HEK293 (cell line): Measurements from ENCODE around the gene ASCC1.

ENCODE experiments used
- ATF2 ChIP-seq: fragments of 450-650 bp; formaldehyde crosslinking; IDR thresholded peaks from 2 replicates; pipeline ENCODE4 v1.5.1; 2016; ENCODE audit warnings: missing biosample characterization, missing genetic modification characterization, low read depth
- HOXD13 ChIP-seq: sonication (generic); formaldehyde crosslinking; IDR thresholded peaks from 2 replicates; pipeline ENCODE4 v1.8.0; 2022; ENCODE audit warnings: missing genetic modification reagents, borderline replicate concordance
- IKZF3 ChIP-seq: fragments of 450-650 bp; IDR thresholded peaks from 2 replicates; pipeline ENCODE4 v1.5.0; 2018; ENCODE audit warnings: missing biosample characterization, mild to moderate bottlenecking, missing genetic modification characterization, moderate library complexity
- MYNN ChIP-seq: fragments of 450-650 bp; formaldehyde crosslinking; IDR thresholded peaks from 2 replicates; pipeline ENCODE4 v1.5.1; 2016; ENCODE audit warnings: missing biosample characterization, missing genetic modification characterization, borderline replicate concordance
- OSR2 ChIP-seq: fragments of 450-650 bp; formaldehyde crosslinking; IDR thresholded peaks from 2 replicates; pipeline ENCODE4 v1.5.1; 2016; ENCODE audit warnings: missing biosample characterization, missing genetic modification characterization
- PATZ1 ChIP-seq: fragments of 450-650 bp; formaldehyde crosslinking; IDR thresholded peaks from 2 replicates; pipeline ENCODE4 v1.5.1; 2016; ENCODE audit warnings: missing biosample characterization, missing genetic modification characterization
- SETDB1 ChIP-seq: IDR thresholded peaks from one replicate; pipeline ENCODE4 v1.6.1; 2017; ENCODE audit warnings: mild to moderate bottlenecking, low read length, moderate library complexity, mixed read lengths; ENCODE audit not compliant: insufficient read length
- TSHZ1 ChIP-seq: fragments of 450-650 bp; formaldehyde crosslinking; IDR thresholded peaks from 2 replicates; pipeline ENCODE4 v1.5.1; 2016; ENCODE audit warnings: missing biosample characterization, missing genetic modification characterization, borderline replicate concordance
- YY1 ChIP-seq: fragments of 450-650 bp; formaldehyde crosslinking; IDR thresholded peaks from 2 replicates; pipeline ENCODE4 v1.5.1; 2018; ENCODE audit warnings: missing biosample characterization, missing genetic modification characterization
- ZBTB48 ChIP-seq: fragments of 450-650 bp; formaldehyde crosslinking; IDR thresholded peaks from 2 replicates; pipeline ENCODE4 v1.5.1; 2016; ENCODE audit warnings: missing biosample characterization, missing genetic modification characterization
- ZFP37 ChIP-seq: fragments of 450-650 bp; formaldehyde crosslinking; IDR thresholded peaks from 2 replicates; pipeline ENCODE4 v1.5.1; 2016; ENCODE audit warnings: missing biosample characterization, missing genetic modification characterization
- ZNF140 ChIP-seq: fragments of 450-650 bp; formaldehyde crosslinking; IDR thresholded peaks from 2 replicates; pipeline ENCODE4 v1.5.1; 2016; ENCODE audit warnings: missing biosample characterization, missing genetic modification characterization
- ZNF211 ChIP-seq: fragments of 450-650 bp; formaldehyde crosslinking; IDR thresholded peaks from 2 replicates; pipeline ENCODE4 v1.5.1; 2016; ENCODE audit warnings: low read depth, missing biosample characterization, missing genetic modification characterization
- ZNF335 ChIP-seq: fragments of 450-650 bp; formaldehyde crosslinking; conservative IDR thresholded peaks from 2 replicates; pipeline ENCODE4 v1.5.1; 2016; ENCODE audit warnings: missing biosample characterization, missing genetic modification characterization
- ZNF366 ChIP-seq: fragments of 450-650 bp; formaldehyde crosslinking; conservative IDR thresholded peaks from 2 replicates; pipeline ENCODE4 v1.5.1; 2016; ENCODE audit warnings: missing biosample characterization, missing genetic modification characterization
- ZNF37A ChIP-seq: fragments of 450-650 bp; IDR thresholded peaks from 2 replicates; pipeline ENCODE4 v1.5.1; 2018; ENCODE audit warnings: missing biosample characterization, missing genetic modification characterization
- ZNF48 ChIP-seq: fragments of 450-650 bp; formaldehyde crosslinking; IDR thresholded peaks from 2 replicates; pipeline ENCODE4 v1.5.1; 2016; ENCODE audit warnings: missing biosample characterization, missing genetic modification characterization
- ZNF530 ChIP-seq: fragments of 450-650 bp; formaldehyde crosslinking; IDR thresholded peaks from 2 replicates; pipeline ENCODE4 v1.5.1; 2016; ENCODE audit warnings: low read depth, missing biosample characterization, missing genetic modification characterization
- ZNF558 ChIP-seq: fragments of 450-650 bp; formaldehyde crosslinking; IDR thresholded peaks from 2 replicates; pipeline ENCODE4 v1.5.1; 2016; ENCODE audit warnings: missing biosample characterization, missing genetic modification characterization
- ZNF660 ChIP-seq: fragments of 450-650 bp; IDR thresholded peaks from 2 replicates; pipeline ENCODE4 v1.5.1; 2018; ENCODE audit warnings: missing biosample characterization, mild to moderate bottlenecking, missing genetic modification characterization
- ZNF701 ChIP-seq: fragments of 450-650 bp; formaldehyde crosslinking; IDR thresholded peaks from 2 replicates; pipeline ENCODE4 v1.5.1; 2016; ENCODE audit warnings: missing biosample characterization, missing genetic modification characterization
- ZNF76 ChIP-seq: fragments of 450-650 bp; formaldehyde crosslinking; IDR thresholded peaks from 2 replicates; pipeline ENCODE4; 2016; ENCODE audit warnings: low read depth, missing biosample characterization, missing genetic modification characterization, borderline replicate concordance
- ZNF768 ChIP-seq: fragments of 450-650 bp; formaldehyde crosslinking; IDR thresholded peaks from 2 replicates; pipeline ENCODE4 v1.5.1; 2018; ENCODE audit warnings: missing biosample characterization, mild to moderate bottlenecking, missing genetic modification characterization
- ZNF791 ChIP-seq: fragments of 450-650 bp; formaldehyde crosslinking; IDR thresholded peaks from 2 replicates; pipeline ENCODE4 v1.5.1; 2016; ENCODE audit warnings: missing biosample characterization, missing genetic modification characterization
- ZNF843 ChIP-seq: fragments of 450-650 bp; formaldehyde crosslinking; IDR thresholded peaks from 2 replicates; pipeline ENCODE4 v1.5.1; 2016; ENCODE audit warnings: missing biosample characterization, missing genetic modification characterization
- ZSCAN16 ChIP-seq: fragments of 450-650 bp; formaldehyde crosslinking; IDR thresholded peaks from 2 replicates; pipeline ENCODE4 v1.5.1; 2016; ENCODE audit warnings: missing biosample characterization, missing genetic modification characterization
- TF ChIP-seq, protein P1 (sequence below): fragments of 450-650 bp; formaldehyde crosslinking; IDR thresholded peaks from 2 replicates; pipeline ENCODE4 v1.5.1; 2016; ENCODE audit warnings: missing biosample characterization, missing genetic modification characterization
- TF ChIP-seq, protein P2 (sequence below): fragments of 450-650 bp; formaldehyde crosslinking; IDR thresholded peaks from 2 replicates; pipeline ENCODE4 v1.5.1; 2016; ENCODE audit warnings: missing biosample characterization, missing genetic modification characterization
- TF ChIP-seq, protein P3 (sequence below): fragments of 450-650 bp; formaldehyde crosslinking; IDR thresholded peaks from 2 replicates; pipeline ENCODE4 v1.5.1; 2016; ENCODE audit warnings: missing biosample characterization, missing genetic modification characterization

ASCC1 gene

GRCh38 chr10:72260239-72260975 lies 44.3 kb upstream of the ASCC1 start (continued):
- TF ChIP-seq, protein P1, sequence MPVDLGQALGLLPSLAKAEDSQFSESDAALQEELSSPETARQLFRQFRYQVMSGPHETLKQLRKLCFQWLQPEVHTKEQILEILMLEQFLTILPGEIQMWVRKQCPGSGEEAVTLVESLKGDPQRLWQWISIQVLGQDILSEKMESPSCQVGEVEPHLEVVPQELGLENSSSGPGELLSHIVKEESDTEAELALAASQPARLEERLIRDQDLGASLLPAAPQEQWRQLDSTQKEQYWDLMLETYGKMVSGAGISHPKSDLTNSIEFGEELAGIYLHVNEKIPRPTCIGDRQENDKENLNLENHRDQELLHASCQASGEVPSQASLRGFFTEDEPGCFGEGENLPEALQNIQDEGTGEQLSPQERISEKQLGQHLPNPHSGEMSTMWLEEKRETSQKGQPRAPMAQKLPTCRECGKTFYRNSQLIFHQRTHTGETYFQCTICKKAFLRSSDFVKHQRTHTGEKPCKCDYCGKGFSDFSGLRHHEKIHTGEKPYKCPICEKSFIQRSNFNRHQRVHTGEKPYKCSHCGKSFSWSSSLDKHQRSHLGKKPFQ, result peak; percentile 96
- TF ChIP-seq ZNF843, result peak; percentile 81
- TF ChIP-seq ZNF660 (tag by site-specific recombination), result peak; percentile 10; the same call in 1 of the 2 replicates
- no peak for TF ChIP-seq ZSCAN16 (tag by site-specific recombination)
- peak; percentile 99 for TF ChIP-seq ZBTB48 (tag by site-specific recombination)
- TF ChIP-seq ZNF37A, result no peak
- TF ChIP-seq ZNF530, result no peak
- TF ChIP-seq, protein P2, sequence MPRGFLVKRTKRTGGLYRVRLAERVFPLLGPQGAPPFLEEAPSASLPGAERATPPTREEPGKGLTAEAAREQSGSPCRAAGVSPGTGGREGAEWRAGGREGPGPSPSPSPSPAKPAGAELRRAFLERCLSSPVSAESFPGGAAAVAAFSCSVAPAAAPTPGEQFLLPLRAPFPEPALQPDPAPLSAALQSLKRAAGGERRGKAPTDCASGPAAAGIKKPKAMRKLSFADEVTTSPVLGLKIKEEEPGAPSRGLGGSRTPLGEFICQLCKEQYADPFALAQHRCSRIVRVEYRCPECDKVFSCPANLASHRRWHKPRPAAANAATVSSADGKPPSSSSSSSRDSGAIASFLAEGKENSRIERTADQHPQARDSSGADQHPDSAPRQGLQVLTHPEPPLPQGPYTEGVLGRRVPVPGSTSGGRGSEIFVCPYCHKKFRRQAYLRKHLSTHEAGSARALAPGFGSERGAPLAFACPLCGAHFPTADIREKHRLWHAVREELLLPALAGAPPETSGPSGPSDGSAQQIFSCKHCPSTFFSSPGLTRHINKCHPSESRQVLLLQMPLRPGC (tag by site-specific recombination), result no peak
- no peak for TF ChIP-seq HOXD13
- no peak; the same call in 1 of the 2 replicates for TF ChIP-seq ZNF335 (tag by site-specific recombination)
- TF ChIP-seq ZNF701 (tag by site-specific recombination), result no peak
- TF ChIP-seq YY1, result no peak
- peak; percentile 24; the same call in 1 of the 2 replicates for TF ChIP-seq ZNF76 (tag by site-specific recombination)
- no peak for TF ChIP-seq MYNN
- no peak for TF ChIP-seq ZNF791 (tag by site-specific recombination)
- TF ChIP-seq ZNF558 (tag by site-specific recombination), result peak; percentile 42; the same call in 1 of the 2 replicates
- TF ChIP-seq SETDB1, result no peak
- TF ChIP-seq, protein P3, sequence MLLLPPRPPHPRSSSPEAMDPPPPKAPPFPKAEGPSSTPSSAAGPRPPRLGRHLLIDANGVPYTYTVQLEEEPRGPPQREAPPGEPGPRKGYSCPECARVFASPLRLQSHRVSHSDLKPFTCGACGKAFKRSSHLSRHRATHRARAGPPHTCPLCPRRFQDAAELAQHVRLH (tag by site-specific recombination), result no peak; the same call in 1 of the 2 replicates
- TF ChIP-seq ZNF366 (tag by site-specific recombination), result no peak
- TF ChIP-seq OSR2 (tag by site-specific recombination), result no peak
- TF ChIP-seq ATF2 (tag by site-specific recombination), result no peak
- no peak for TF ChIP-seq ZNF211 (tag by site-specific recombination)
- no peak for TF ChIP-seq PATZ1 (tag by site-specific recombination)
- no peak for TF ChIP-seq ZNF140 (tag by site-specific recombination)
- peak; percentile 75 for TF ChIP-seq IKZF3 (tag by site-specific recombination)
- TF ChIP-seq TSHZ1 (tag by site-specific recombination), result 0 out of 2 replicates have a peak, but pooled peaks have one; percentile 3
- TF ChIP-seq ZFP37 (tag by site-specific recombination), result no peak
- TF ChIP-seq ZNF48 (tag by site-specific recombination), result no peak
- no peak; the same call in 1 of the 2 replicates for TF ChIP-seq ZNF768
